ENCODE data around the gene C2CD2L.
"Not testable (repeated sequence)": the region's sequence is repeated elsewhere in the genome, so short reads cannot be mapped to it uniquely, and the experiment has no call there.

Gene C2CD2L

DNA sequence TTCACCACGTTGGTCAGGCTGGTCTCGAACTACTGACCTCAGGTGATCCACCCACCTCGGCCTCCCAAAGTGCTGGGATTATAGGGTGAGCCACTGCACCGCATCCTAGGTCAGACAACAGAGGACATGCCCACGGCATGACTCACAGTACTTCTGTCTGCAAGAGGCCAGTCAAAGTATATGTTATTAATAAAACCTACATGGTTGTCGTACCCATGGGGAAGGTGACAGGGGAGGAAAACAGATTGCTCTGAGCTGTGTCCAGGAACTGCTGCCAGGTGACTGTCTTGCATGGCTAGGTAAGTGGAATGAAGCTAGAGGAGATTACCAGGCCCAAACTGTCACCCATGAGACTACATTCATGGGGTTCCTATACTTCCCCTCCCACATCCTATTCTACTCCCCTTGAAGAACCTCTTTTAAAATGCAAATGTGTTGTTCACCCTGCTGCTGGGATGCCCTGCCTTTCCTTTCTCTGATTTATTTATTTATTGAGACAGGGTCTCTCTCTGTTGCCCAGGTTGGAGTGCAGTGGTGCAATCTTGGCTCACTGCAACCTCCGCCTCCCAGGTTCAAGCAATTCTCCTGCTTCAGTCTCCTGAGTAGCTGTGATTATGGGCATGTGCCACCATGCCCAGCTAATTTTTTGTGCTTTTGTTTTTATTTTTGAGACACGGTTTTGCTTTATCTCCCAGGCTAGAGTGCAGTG lies 59.4 kb downstream of the C2CD2L start:
- CTCF ChIA-PET: interaction anchor here (0.6 to 11.5 kb wide), 8 partner anchors 11 to 171 kb away, joined by 3 to 139 read pairs (median 4); partner anchors contain the start of gene ABCG4

DNA sequence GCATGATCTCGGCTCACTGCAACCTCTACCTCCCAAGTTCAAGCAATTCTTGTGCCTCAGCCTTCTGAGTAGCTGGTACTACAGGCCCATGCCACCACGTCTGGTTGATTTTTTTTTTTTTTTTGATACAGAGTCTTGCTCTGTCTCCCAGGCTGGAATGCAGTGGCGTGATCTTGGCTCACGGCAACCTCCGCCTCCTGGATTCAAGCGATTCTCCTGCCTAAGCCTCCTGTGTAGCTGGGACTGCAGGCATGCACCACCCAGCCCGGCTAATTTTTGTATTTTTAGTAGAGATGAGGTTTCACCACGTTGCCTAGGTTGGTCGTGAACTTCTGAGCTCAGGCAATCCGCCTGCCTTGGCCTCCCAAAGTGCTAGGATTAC lies 59.9 kb downstream of the C2CD2L start:
- CTCF ChIA-PET: interaction anchor here (0.6 to 11.5 kb wide), 10 partner anchors 11 to 171 kb away, joined by 3 to 139 read pairs (median 4); partner anchors contain the start of genes ABCG4 and CBL
- DNase-seq (ENCODE audit: low read depth, low spot score); H3K4me3 ChIP-seq (ENCODE audit: low read depth, low read length); POLR2A ChIA-PET: not testable (repeated sequence)

More for the DNA sequence above, 59.4 kb downstream of the C2CD2L start:
- H3K4me3 ChIP-seq (ENCODE audit: low read depth, low read length): no peak overlapping the region
- DNase-seq (ENCODE audit: low read depth, low spot score): no peak
- POLR2A ChIA-PET: no interaction called here
- TF ChIP-seq, protein P1, sequence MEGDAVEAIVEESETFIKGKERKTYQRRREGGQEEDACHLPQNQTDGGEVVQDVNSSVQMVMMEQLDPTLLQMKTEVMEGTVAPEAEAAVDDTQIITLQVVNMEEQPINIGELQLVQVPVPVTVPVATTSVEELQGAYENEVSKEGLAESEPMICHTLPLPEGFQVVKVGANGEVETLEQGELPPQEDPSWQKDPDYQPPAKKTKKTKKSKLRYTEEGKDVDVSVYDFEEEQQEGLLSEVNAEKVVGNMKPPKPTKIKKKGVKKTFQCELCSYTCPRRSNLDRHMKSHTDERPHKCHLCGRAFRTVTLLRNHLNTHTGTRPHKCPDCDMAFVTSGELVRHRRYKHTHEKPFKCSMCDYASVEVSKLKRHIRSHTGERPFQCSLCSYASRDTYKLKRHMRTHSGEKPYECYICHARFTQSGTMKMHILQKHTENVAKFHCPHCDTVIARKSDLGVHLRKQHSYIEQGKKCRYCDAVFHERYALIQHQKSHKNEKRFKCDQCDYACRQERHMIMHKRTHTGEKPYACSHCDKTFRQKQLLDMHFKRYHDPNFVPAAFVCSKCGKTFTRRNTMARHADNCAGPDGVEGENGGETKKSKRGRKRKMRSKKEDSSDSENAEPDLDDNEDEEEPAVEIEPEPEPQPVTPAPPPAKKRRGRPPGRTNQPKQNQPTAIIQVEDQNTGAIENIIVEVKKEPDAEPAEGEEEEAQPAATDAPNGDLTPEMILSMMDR (IDR thresholded peaks at IDR 0.05; ENCODE audit: insufficient read depth, low read length, missing control alignments): no peak

DNA sequence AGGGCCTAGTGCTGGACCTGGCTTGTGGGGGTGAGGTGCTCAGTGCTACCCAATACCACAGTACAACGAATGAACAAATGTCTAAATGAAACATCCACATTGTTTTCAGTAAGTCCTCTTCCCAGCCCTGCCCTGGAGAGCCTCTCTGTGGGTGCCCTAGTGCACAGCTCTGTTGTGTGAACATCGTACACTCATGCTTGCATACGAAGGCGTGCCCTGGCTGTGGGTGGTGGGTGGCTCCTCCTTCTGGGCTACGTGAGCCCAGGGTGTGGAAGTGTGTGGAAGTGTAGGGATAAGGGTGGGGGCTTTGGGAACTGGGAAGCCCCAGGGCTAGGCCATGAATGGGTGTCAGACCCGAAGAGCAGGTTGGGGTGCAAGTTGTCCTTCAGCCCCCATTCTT lies 60.8 kb downstream of the C2CD2L start:
- no peak for DNase-seq (ENCODE audit: low read depth, low spot score)
- no peak overlapping the region for H3K4me3 ChIP-seq (ENCODE audit: low read depth, low read length)
- ChIA-PET POLR2A (no interaction called here), CTCF (interaction anchor here (0.8 to 11.5 kb wide), 4 partner anchors 10 to 38 kb away, joined by 4 to 139 read pairs (median 4); partner anchors contain the start of genes ABCG4 and CBL)
- TF ChIP-seq, protein P1 (IDR thresholded peaks at IDR 0.05; ENCODE audit: insufficient read depth, low read length, missing control alignments): no peak

Measured in AG04449 (cell line).